CD4-positive, alpha-beta T cell (primary cell): ENCODE measurements around the gene DNASE1L3. TPM values are rescaled to one million over a fixed set of nuclear protein-coding genes. Genes with fewer than 3 reads are reported as not detected.

Source experiments
- ATAC-seq: fragments of 200-7000 bp; cut with Tn5 transposase; one replicate; pipeline ENCODE4 v1.10.0; 2022; ENCODE audit warnings: mild to moderate bottlenecking; ENCODE audit not compliant: poor library complexity
- CTCF ChIA-PET: fragments of 350-600 bp; sonication (Branson Sonifier 250); formaldehyde crosslinking; loops from one replicate; lab custom pipeline; 2021; ENCODE audit warnings: antibody characterized with exemption, inconsistent platforms; lab: Charles Lee
- POLR2A ChIA-PET: fragments of 350-600 bp; sonication (Branson Sonifier 250); formaldehyde crosslinking; loops from one replicate; lab custom pipeline; 2021; ENCODE audit warnings: antibody characterized with exemption, inconsistent platforms; lab: Charles Lee
- DNase-seq, 14 experiments: peaks; one replicate each; pipeline ENCODE4 v3.0.0-alpha.2; 2013 to 2020; ENCODE audit warnings: mixed read lengths in 2 of 14
- H3K27ac ChIP-seq, 2 donors: one replicate each; pipeline versions ENCODE4 v1.5.1 to v1.7.0; 2013; ENCODE audit warnings: low read length in 2 of 2, low read depth in 1 of 2, mild to moderate bottlenecking in 1 of 2
- H3K27me3 ChIP-seq, 2 experiments: 1 replicate in 1 of 2; 2 replicates in 1 of 2; pipeline versions ENCODE4 v1.6.1 to v1.7.0; 2013; ENCODE audit warnings: low read length in 2 of 2, control low read depth in 1 of 2, mild to moderate bottlenecking in 1 of 2, moderate library complexity in 1 of 2; ENCODE audit not compliant: insufficient read depth in 2 of 2, control insufficient read depth in 1 of 2
- H3K36me3 ChIP-seq: one replicate; pipeline ENCODE4 v1.6.1; 2013; ENCODE audit warnings: low read length, control low read depth; ENCODE audit not compliant: insufficient read depth
- H3K4me1 ChIP-seq: one replicate; pipeline ENCODE4 v1.6.1; 2013; ENCODE audit warnings: low read length, control low read depth; ENCODE audit not compliant: insufficient read depth
- H3K4me3 ChIP-seq: one replicate; pipeline ENCODE4 v1.5.1; 2013; ENCODE audit warnings: mild to moderate bottlenecking, low read length, moderate library complexity
- H3K9me3 ChIP-seq, 2 experiments: 1 replicate in 1 of 2; 2 replicates in 1 of 2; pipeline versions ENCODE4 v1.6.1 to v1.7.0; 2013; ENCODE audit warnings: low read length in 2 of 2, mild to moderate bottlenecking in 2 of 2, control low read depth in 1 of 2, moderate library complexity in 1 of 2; ENCODE audit not compliant: control insufficient read depth in 1 of 2, insufficient read depth in 1 of 2
- H3K27ac Mint-ChIP-seq: one replicate; pipeline ENCODE4 v1.8.0; 2020; ENCODE audit warnings: mixed read lengths
- H3K27me3 Mint-ChIP-seq: one replicate; pipeline ENCODE4 v1.8.0; 2021; ENCODE audit warnings: mixed read lengths
- H3K36me3 Mint-ChIP-seq: one replicate; pipeline ENCODE4 v1.8.0; 2021; ENCODE audit warnings: low read depth, mixed read lengths
- H3K4me1 Mint-ChIP-seq: one replicate; pipeline ENCODE4 v1.8.0; 2021; ENCODE audit warnings: low read depth, mixed read lengths
- H3K4me3 Mint-ChIP-seq: one replicate; pipeline ENCODE4 v1.8.0; 2020; ENCODE audit warnings: mild to moderate bottlenecking, mixed read lengths
- H3K9me3 Mint-ChIP-seq: one replicate; pipeline ENCODE4 v1.8.0; 2020; ENCODE audit warnings: mixed read lengths
- intact Hi-C, 2 experiments: fragments of 100-400 bp; cut with DNase I in 1 of 2; cut with micrococcal nuclease in 1 of 2; formaldehyde crosslinking; loops; one replicate each; pipeline versions ENCODE4 v1.15.1 to v1.9.0; 2023 to 2025; cut with DNase I, micrococcal nuclease
- total RNA-seq, 174 experiments: library from RNA in 2 of 174; stranded (reverse) in 2 of 174; gene quantifications; one replicate each; pipeline ENCODE4 v1.2.3 and lab custom pipeline; 2021 to 2026
- TF ChIP-seq, protein P1 (sequence below): fragments of 200-600 bp; IDR thresholded peaks from one replicate; pipeline ENCODE4 v1.8.0; 2022; ENCODE audit warnings: antibody characterized with exemption, mild to moderate bottlenecking

Gene DNASE1L3
- total RNA-seq, 2 experiments from 2014 or later: 0.53 to 0.80 TPM

DNA sequence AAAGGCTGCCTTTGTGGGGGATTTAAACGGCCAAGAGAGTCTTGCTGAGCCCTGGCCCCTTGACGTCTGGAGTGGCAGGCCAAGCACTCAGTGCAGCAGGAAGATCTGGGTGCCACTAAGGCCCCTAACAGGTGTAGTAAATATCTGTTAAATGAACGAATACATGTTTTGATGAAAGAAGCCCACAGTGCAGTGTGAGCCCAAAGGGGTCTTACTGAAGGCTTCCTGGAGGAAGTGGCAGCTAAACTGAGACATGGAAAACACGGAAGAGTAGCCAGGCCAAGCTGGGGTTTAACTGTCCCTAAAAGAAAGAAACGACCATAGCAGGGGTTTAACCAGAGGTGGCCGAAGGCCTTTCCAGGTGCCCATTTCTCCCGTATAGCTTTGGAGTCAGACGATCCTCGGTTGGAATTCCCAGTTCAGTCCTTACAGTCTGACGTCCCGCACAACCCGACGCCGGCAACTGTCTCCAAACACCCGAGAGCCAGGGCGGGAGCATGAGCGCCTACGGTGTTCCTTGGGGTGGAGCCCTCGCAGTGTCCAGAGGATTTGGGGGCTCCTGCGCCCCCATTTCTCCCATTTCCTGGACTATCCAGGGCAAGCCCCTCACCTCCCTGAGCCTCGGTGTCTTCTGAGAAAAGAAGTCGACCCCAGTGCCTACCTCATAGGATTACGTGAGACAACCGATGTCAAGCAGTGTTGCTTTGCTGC is 25.9 kb upstream of the DNASE1L3 start:
- H3K27me3 Mint-ChIP-seq: peaks cover 21% of the 10 kb centered on the region
- intact Hi-C loops: loop anchor here (2.0 to 10.0 kb wide), 8 partner anchors 70 to 682 kb away; partner anchors contain the start of genes ARF4 (in 1 of the 2), DENND6A (in 1 of the 2), FLNB (in 1 of the 2) and HTD2 (in 1 of the 2)
- Histone ChIP-seq H3K36me3 (no peaks in the 10 kb centered on the region), H3K4me1 (peaks cover 19% of the 10 kb centered on the region), H3K9me3 (no peaks in the 10 kb centered on the region), H3K4me3 (peak overlapping the region; percentile 95), H3K27ac (peak overlapping the region in 1 of 2 donors; percentile 57), H3K27me3 (peaks cover 0 to 3% of the 10 kb centered on the region in 2 experiments)
- POLR2A ChIA-PET: interaction anchor here (3.1 kb wide), 1 partner anchor 69 kb away, joined by 24 read pairs; the partner anchor contains the start of genes HTD2 and RPP14
- TF ChIP-seq, protein P1, sequence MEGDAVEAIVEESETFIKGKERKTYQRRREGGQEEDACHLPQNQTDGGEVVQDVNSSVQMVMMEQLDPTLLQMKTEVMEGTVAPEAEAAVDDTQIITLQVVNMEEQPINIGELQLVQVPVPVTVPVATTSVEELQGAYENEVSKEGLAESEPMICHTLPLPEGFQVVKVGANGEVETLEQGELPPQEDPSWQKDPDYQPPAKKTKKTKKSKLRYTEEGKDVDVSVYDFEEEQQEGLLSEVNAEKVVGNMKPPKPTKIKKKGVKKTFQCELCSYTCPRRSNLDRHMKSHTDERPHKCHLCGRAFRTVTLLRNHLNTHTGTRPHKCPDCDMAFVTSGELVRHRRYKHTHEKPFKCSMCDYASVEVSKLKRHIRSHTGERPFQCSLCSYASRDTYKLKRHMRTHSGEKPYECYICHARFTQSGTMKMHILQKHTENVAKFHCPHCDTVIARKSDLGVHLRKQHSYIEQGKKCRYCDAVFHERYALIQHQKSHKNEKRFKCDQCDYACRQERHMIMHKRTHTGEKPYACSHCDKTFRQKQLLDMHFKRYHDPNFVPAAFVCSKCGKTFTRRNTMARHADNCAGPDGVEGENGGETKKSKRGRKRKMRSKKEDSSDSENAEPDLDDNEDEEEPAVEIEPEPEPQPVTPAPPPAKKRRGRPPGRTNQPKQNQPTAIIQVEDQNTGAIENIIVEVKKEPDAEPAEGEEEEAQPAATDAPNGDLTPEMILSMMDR: no peak
- peaks cover 7% of the 10 kb centered on the region for H3K36me3 Mint-ChIP-seq
- peak overlapping the region; percentile 61 for H3K27ac Mint-ChIP-seq
- CTCF ChIA-PET: interaction anchor here (1.8 kb wide), 1 partner anchor 71 kb away, joined by 4 read pairs; no protein-coding TSS in a partner anchor
- H3K9me3 Mint-ChIP-seq: no peaks in the 10 kb centered on the region
- no peak for ATAC-seq
- no peak for DNase-seq
- H3K4me3 Mint-ChIP-seq: peak overlapping the region; percentile 94
- peaks cover 14% of the 10 kb centered on the region for H3K4me1 Mint-ChIP-seq

DNA sequence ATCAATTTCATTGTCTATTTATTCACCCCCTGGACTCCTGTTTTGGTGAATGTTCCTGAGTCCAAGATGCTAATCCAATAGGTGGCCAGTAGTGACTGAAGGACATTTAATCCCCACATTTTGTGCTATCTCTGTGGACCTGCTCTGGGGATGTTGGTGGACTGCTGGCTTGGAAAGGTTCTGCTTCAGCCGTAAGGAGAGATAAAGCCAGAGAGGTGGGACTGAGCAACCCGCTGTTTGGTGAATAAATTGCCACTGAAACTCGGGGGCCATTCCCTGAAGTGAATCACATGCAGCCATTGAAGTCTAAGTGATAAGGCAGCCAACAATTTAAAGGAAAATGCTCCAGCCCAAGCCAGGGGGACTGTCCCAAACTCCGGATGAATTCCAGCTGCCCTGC is 25.2 kb upstream of the DNASE1L3 start:
- Histone ChIP-seq H3K27me3 (peaks cover 0 to 3% of the 10 kb centered on the region in 2 experiments), H3K9me3 (no peaks in the 10 kb centered on the region), H3K27ac (no peak overlapping the region), H3K4me1 (peaks cover 19% of the 10 kb centered on the region), H3K36me3 (no peaks in the 10 kb centered on the region), H3K4me3 (no peak overlapping the region)
- DNase-seq (no peak), ATAC-seq (no peak)
- Mint-ChIP-seq H3K4me1 (peaks cover 14% of the 10 kb centered on the region), H3K36me3 (peaks cover 7% of the 10 kb centered on the region), H3K27ac (no peak overlapping the region), H3K4me3 (peak overlapping the region; percentile 94), H3K9me3 (no peaks in the 10 kb centered on the region), H3K27me3 (peaks cover 28% of the 10 kb centered on the region)
- ChIA-PET CTCF (no interaction called here), POLR2A (interaction anchor here (3.1 kb wide), 1 partner anchor 70 kb away, joined by 24 read pairs; the partner anchor contains the start of genes HTD2 and RPP14)
- intact Hi-C loops: loop anchor here (2.0 to 10.0 kb wide), 8 partner anchors 71 to 681 kb away; partner anchors contain the start of genes ARF4 (in 1 of the 2), DENND6A (in 1 of the 2), FLNB (in 1 of the 2) and HTD2 (in 1 of the 2)
- TF ChIP-seq, protein P1: no peak

DNA sequence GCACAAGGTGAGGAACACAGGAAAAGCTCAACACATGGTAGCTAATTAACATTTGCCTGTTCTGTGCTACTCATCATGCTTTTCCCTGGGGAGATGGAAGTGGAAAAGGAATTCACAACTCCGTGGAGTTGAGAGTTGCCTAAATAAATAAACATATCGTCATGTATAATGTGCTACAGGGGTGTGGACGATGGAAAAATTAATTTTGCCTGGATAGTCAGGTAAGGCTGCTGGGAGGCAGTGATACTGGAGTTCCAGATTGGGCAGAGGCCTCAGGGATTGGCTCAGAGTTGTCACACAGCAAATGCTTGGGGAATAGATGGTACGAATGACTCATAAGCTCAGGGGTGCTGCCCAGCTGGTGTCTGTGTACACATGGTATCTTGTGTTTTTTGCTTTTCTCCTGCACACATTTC is 23.8 kb upstream of the DNASE1L3 start:
- no peak overlapping the region for H3K27ac ChIP-seq
- ChIA-PET CTCF (interaction anchor here (1.0 kb wide), 1 partner anchor 72 kb away, joined by 3 read pairs; the partner anchor contains the start of genes HTD2 and RPP14), POLR2A (no interaction called here)
- peaks cover 3% of the 10 kb centered on the region in 2 experiments for H3K27me3 ChIP-seq
- TF ChIP-seq, protein P1: no peak
- H3K4me3 Mint-ChIP-seq: peak overlapping the region; percentile 45
- H3K4me1 ChIP-seq: peaks cover 19% of the 10 kb centered on the region
- no peak overlapping the region for H3K4me3 ChIP-seq
- no peaks in the 10 kb centered on the region for H3K9me3 ChIP-seq
- H3K27ac Mint-ChIP-seq: no peak overlapping the region
- H3K9me3 Mint-ChIP-seq: no peaks in the 10 kb centered on the region
- peaks cover 14% of the 10 kb centered on the region for H3K4me1 Mint-ChIP-seq
- no peak for ATAC-seq
- H3K36me3 ChIP-seq: no peaks in the 10 kb centered on the region
- H3K36me3 Mint-ChIP-seq: peaks cover 7% of the 10 kb centered on the region
- H3K27me3 Mint-ChIP-seq: peaks cover 34% of the 10 kb centered on the region
- DNase-seq: peak in 2 of 14 experiments; percentile 19 to 25
- intact Hi-C loops: loop anchor here in 1 of 2 experiments (10.0 kb wide), 2 partner anchors 480 to 680 kb away; partner anchors contain the start of genes PDE12 and SLMAP
